ENCODE results near the gene BCAR3.

The BCAR3 gene

GRCh38 chr1:93616221-93616995 is 65.2 kb downstream of the BCAR3 start:
- peak; percentile 50 for DNase-seq (ENCODE audit: low read depth, low spot score)

- peak; percentile 94 for DNase-seq (ENCODE audit: low read depth, low spot score)
Observed at GRCh38 chr1:93615582-93616150, 66.0 kb downstream of the BCAR3 start.

GRCh38 chr1:93614986-93615581 is 66.6 kb downstream of the BCAR3 start:
- peak; percentile 74 for DNase-seq (ENCODE audit: low read depth, low spot score)

- no peak for DNase-seq (ENCODE audit: low read depth, low spot score)
Observed at GRCh38 chr1:93614541-93614940, 67.1 kb downstream of the BCAR3 start.

GRCh38 chr1:93613898-93614297 is 67.7 kb downstream of the BCAR3 start:
- DNase-seq (ENCODE audit: low read depth, low spot score), result peak; percentile 82

GRCh38 chr1:93612510-93612909 is 69.1 kb downstream of the BCAR3 start:
- no peak for DNase-seq (ENCODE audit: low read depth, low spot score)

GRCh38 chr1:93611668-93612067 is 70.0 kb downstream of the BCAR3 start:
- DNase-seq (ENCODE audit: low read depth, low spot score), result no peak

GRCh38 chr1:93609536-93609935 is 72.1 kb downstream of the BCAR3 start:
- no peak for DNase-seq (ENCODE audit: low read depth, low spot score)

- peak; percentile 73 for DNase-seq (ENCODE audit: low read depth, low spot score)
Observed at GRCh38 chr1:93608187-93609109, 73.2 kb downstream of the BCAR3 start.

GRCh38 chr1:93607814-93608186 is 73.8 kb downstream of the BCAR3 start:
- DNase-seq (ENCODE audit: low read depth, low spot score), result no peak

GRCh38 chr1:93605812-93606512 is 75.7 kb downstream of the BCAR3 start:
- peak; percentile 86 for DNase-seq (ENCODE audit: low read depth, low spot score)

GRCh38 chr1:93605026-93605568 is 76.5 kb downstream of the BCAR3 start:
- DNase-seq (ENCODE audit: low read depth, low spot score), result no peak

- no peak for DNase-seq (ENCODE audit: low read depth, low spot score)
Observed at GRCh38 chr1:93604411-93604810, 77.2 kb downstream of the BCAR3 start.

- DNase-seq (ENCODE audit: low read depth, low spot score), result no peak
Observed at GRCh38 chr1:93603601-93604000, 78.0 kb downstream of the BCAR3 start.

GRCh38 chr1:93603106-93603505 is 78.5 kb downstream of the BCAR3 start:
- DNase-seq (ENCODE audit: low read depth, low spot score), result no peak

GRCh38 chr1:93602101-93602500 is 79.5 kb downstream of the BCAR3 start:
- DNase-seq (ENCODE audit: low read depth, low spot score), result no peak

GRCh38 chr1:93601686-93602085 is 80.0 kb downstream of the BCAR3 start:
- no peak for DNase-seq (ENCODE audit: low read depth, low spot score)

GRCh38 chr1:93600663-93601062 is 81.0 kb downstream of the BCAR3 start:
- no peak for DNase-seq (ENCODE audit: low read depth, low spot score)

- no peak for DNase-seq (ENCODE audit: low read depth, low spot score)
Observed at GRCh38 chr1:93599479-93599878, 82.2 kb downstream of the BCAR3 start.

GRCh38 chr1:93598861-93599439 is 82.7 kb downstream of the BCAR3 start:
- DNase-seq (ENCODE audit: low read depth, low spot score), result no peak

GRCh38 chr1:93598396-93598795 is 83.2 kb downstream of the BCAR3 start:
- DNase-seq (ENCODE audit: low read depth, low spot score), result no peak
